Endodermal cell (in vitro differentiated cells): Measurements from ENCODE around the gene GAB4. TPM values are rescaled to one million over a fixed set of nuclear protein-coding genes. Genes with fewer than 3 reads are reported as not detected.

ENCODE experiments used
- DNase-seq: peaks from one replicate; pipeline ENCODE4 v3.0.0-alpha.2; 2017
- H3K27ac ChIP-seq: 2 replicates; pipeline ENCODE4 v1.5.1; 2013; ENCODE audit warnings: mild to moderate bottlenecking, low read depth, low read length, moderate library complexity
- H3K27me3 ChIP-seq: 2 replicates; pipeline ENCODE4 v1.6.1; 2013; ENCODE audit warnings: mild to moderate bottlenecking, low read length, moderate library complexity; ENCODE audit not compliant: insufficient read depth, control insufficient read depth, poor library complexity, severe bottlenecking
- H3K36me3 ChIP-seq: 2 replicates; pipeline ENCODE4 v1.7.0; 2013; ENCODE audit warnings: mild to moderate bottlenecking, low read length, moderate library complexity; ENCODE audit not compliant: control insufficient read depth, insufficient read depth
- H3K4me1 ChIP-seq: one replicate; pipeline ENCODE4 v1.7.0; 2013; ENCODE audit warnings: low read length; ENCODE audit not compliant: control insufficient read depth, insufficient read depth
- H3K4me3 ChIP-seq: 2 replicates; pipeline ENCODE4 v1.5.1; 2013; ENCODE audit warnings: mild to moderate bottlenecking, low read length, moderate library complexity
- H3K9ac ChIP-seq: 2 replicates; pipeline ENCODE4 v1.6.1; 2013; ENCODE audit warnings: mild to moderate bottlenecking, low read length, moderate library complexity; ENCODE audit not compliant: poor library complexity, severe bottlenecking; ENCODE audit errors: extremely low read depth
- H3K9me3 ChIP-seq: 2 replicates; pipeline ENCODE4 v1.6.1; 2013; ENCODE audit warnings: mild to moderate bottlenecking, low read length, moderate library complexity; ENCODE audit not compliant: control insufficient read depth
- H3K27ac Mint-ChIP-seq: 2 replicates; pipeline ENCODE4 v1.8.0; 2020; ENCODE audit warnings: mixed read lengths
- H3K27me3 Mint-ChIP-seq: 2 replicates; pipeline ENCODE4 v1.8.0; 2021; ENCODE audit warnings: mild to moderate bottlenecking, mixed read lengths; ENCODE audit not compliant: insufficient read depth
- H3K36me3 Mint-ChIP-seq: 2 replicates; pipeline ENCODE4 v1.8.0; 2020; ENCODE audit warnings: low read depth, mixed read lengths
- H3K4me1 Mint-ChIP-seq: 2 replicates; pipeline ENCODE4 v1.8.0; 2020; ENCODE audit warnings: mixed read lengths
- H3K4me3 Mint-ChIP-seq: 2 replicates; pipeline ENCODE4 v1.8.0; 2020; ENCODE audit warnings: mild to moderate bottlenecking, moderate library complexity, mixed read lengths
- H3K9me3 Mint-ChIP-seq: 2 replicates; pipeline ENCODE4 v1.8.0; 2020; ENCODE audit warnings: mild to moderate bottlenecking, mixed read lengths
- WGBS, 2 experiments: methylation state at CpG; one replicate each; pipeline versions ENCODE4 v1.1.5 to v1.1.7; 2013; ENCODE audit warnings: missing lambda C conversion rate in 2 of 2, mixed read lengths in 1 of 2; ENCODE audit not compliant: insufficient coverage in 1 of 2, insufficient read length in 1 of 2; 5-methylcytosine and 5-hydroxymethylcytosine counted together
- total RNA-seq, 2 donors: library from RNA; stranded (reverse); fragmentation: NEBNext Ultra II Directional in 1 of 2; extraction: Animal tissue kit (Norgen Biotek cat#: 25700) in 1 of 2; gene quantifications; 2 replicates in 1 of 2; 3 replicates in 1 of 2; pipeline ENCODE4 v1.2.1, GENCODE V29; 2021
- TF ChIP-seq, protein P1 (sequence below): fragments of 200-600 bp; sonication (generic); conservative IDR thresholded peaks from 2 replicates; pipeline ENCODE4 v1.5.0; 2021; ENCODE audit warnings: antibody characterized with exemption, mild to moderate bottlenecking

GAB4 gene
- total RNA-seq, 2 donors from 2014 or later, result 0.22 TPM; not detected in 1

DNA sequence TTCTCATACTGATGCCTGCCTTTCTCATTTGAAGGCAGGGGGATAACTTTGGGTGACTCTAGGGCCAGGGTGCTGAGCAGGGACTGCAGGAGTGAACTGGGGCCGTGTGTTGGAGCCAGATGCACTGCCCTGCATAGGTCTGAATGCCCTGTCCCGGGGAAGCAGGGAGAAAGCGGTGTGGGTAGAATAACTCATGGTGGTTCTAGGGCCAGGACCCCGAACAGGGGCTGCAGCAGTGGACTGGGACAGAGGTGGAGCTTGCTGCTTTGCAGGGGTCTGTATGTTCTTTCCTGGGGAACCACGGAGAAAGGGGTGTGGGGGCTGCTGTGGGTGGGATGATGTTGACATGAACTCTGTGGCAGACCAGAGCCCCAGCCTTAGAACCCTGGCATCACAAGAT lies 52.9 kb downstream of the GAB4 start:
- Histone ChIP-seq H3K9ac (no peak overlapping the region), H3K4me1 (no peaks in the 10 kb centered on the region), H3K27ac (no peak overlapping the region), H3K27me3 (no peaks in the 10 kb centered on the region), H3K4me3 (no peak overlapping the region), H3K9me3 (peaks cover 2% of the 10 kb centered on the region), H3K36me3 (no peaks in the 10 kb centered on the region)
- Mint-ChIP-seq H3K4me3 (no peak overlapping the region), H3K27ac (no peak overlapping the region), H3K27me3 (peaks cover 2% of the 10 kb centered on the region), H3K36me3 (no peaks in the 10 kb centered on the region), H3K4me1 (no peaks in the 10 kb centered on the region), H3K9me3 (no peaks in the 10 kb centered on the region)
- WGBS, 2 experiments, result 60 to 68% methylated on average over 2 to 5 of the region's 5 CpGs
- DNase-seq, result no peak
- TF ChIP-seq, protein P1, sequence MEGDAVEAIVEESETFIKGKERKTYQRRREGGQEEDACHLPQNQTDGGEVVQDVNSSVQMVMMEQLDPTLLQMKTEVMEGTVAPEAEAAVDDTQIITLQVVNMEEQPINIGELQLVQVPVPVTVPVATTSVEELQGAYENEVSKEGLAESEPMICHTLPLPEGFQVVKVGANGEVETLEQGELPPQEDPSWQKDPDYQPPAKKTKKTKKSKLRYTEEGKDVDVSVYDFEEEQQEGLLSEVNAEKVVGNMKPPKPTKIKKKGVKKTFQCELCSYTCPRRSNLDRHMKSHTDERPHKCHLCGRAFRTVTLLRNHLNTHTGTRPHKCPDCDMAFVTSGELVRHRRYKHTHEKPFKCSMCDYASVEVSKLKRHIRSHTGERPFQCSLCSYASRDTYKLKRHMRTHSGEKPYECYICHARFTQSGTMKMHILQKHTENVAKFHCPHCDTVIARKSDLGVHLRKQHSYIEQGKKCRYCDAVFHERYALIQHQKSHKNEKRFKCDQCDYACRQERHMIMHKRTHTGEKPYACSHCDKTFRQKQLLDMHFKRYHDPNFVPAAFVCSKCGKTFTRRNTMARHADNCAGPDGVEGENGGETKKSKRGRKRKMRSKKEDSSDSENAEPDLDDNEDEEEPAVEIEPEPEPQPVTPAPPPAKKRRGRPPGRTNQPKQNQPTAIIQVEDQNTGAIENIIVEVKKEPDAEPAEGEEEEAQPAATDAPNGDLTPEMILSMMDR, result no peak

DNA sequence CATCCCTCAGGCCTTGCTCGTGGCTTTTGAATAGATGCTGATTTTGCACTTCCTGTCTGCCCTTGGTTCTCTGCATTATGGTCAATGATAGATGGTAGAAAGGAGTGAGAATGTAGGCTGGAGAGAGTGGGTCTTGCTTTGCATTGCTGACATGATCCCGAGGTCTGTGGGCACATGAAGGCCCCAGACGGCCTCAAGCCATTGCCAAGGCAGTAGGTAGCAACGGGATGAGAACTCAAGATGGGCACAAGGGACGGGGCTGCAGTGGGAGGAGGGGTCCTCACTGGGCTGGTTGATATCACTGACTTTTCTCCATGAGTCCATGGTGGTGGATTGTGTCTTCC lies 54.0 kb downstream of the GAB4 start:
- Mint-ChIP-seq H3K27ac (no peak overlapping the region), H3K4me3 (no peak overlapping the region), H3K4me1 (no peaks in the 10 kb centered on the region), H3K9me3 (no peaks in the 10 kb centered on the region), H3K27me3 (peaks cover 4% of the 10 kb centered on the region), H3K36me3 (no peaks in the 10 kb centered on the region)
- no peak for DNase-seq
- H3K9me3 ChIP-seq, result peaks cover 13% of the 10 kb centered on the region
- H3K36me3 ChIP-seq, result no peaks in the 10 kb centered on the region
- H3K27me3 ChIP-seq, result no peaks in the 10 kb centered on the region
- H3K9ac ChIP-seq, result no peak overlapping the region
- no peak overlapping the region for H3K4me3 ChIP-seq
- no peak overlapping the region for H3K27ac ChIP-seq
- WGBS, 2 experiments, result 70 to 78% methylated on average over 2 to 5 of the region's 5 CpGs
- TF ChIP-seq, protein P1, result no peak
- H3K4me1 ChIP-seq, result no peaks in the 10 kb centered on the region

DNA sequence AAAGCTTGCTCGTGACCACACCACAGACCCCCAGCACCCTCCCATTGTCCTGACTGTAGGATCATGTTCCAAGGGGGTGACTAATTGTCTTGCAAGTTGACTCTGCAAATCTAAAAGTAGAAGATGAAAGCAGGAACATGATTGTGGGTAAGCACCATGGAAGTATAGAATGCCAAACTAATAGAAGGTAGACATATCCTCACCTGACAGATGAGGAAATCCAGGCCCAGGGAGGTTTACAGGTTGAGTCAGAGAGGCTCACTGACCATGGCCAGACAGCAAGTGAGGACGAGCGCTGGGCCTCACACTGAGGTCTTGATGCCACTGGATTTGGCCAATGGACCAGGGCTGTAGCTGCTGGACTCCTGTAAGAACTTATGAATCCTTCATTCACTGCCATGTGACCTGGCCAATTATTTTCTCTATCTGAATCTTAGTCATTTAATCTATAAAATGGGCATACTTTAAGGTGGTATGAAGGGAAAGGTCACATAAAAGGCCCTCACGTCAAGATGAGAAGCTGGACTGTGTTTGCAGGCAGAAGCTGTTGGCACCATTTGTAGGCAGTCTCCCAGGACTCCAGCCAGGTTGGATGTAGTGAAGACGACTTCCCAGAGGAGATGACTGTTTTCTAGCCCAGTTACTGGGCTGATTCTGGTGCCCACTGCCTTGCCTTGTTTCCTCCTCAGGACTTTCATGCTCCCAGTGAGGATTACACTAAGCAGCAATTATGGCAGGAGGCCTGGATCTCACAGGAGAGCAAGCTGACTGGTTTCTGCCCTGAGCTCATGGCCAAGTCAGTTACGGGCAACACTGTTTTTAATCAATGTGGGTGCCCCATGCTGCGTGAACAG lies 54.6 kb downstream of the GAB4 start:
- H3K27me3 Mint-ChIP-seq, result peaks cover 4% of the 10 kb centered on the region
- H3K9me3 ChIP-seq, result peaks cover 16% of the 10 kb centered on the region
- no peaks in the 10 kb centered on the region for H3K36me3 Mint-ChIP-seq
- no peak for DNase-seq
- TF ChIP-seq, protein P1, result no peak
- no peaks in the 10 kb centered on the region for H3K36me3 ChIP-seq
- no peaks in the 10 kb centered on the region for H3K9me3 Mint-ChIP-seq
- H3K4me3 ChIP-seq, result no peak overlapping the region
- 69 to 84% methylated on average over 6 to 7 of the region's 7 CpGs for WGBS, 2 experiments
- H3K27me3 ChIP-seq, result no peaks in the 10 kb centered on the region
- no peak overlapping the region for H3K27ac Mint-ChIP-seq
- no peak overlapping the region for H3K9ac ChIP-seq
- H3K4me1 ChIP-seq, result no peaks in the 10 kb centered on the region
- no peak overlapping the region for H3K4me3 Mint-ChIP-seq
- no peak overlapping the region for H3K27ac ChIP-seq
- H3K4me1 Mint-ChIP-seq, result no peaks in the 10 kb centered on the region
